Adrenal gland (tissue), 19 donors: ENCODE results near the gene NUDT9. TPM values are rescaled to one million over a fixed set of nuclear protein-coding genes. Genes with fewer than 3 reads are reported as not detected.
A peak's percentile ranks its signal among the peaks of the same experiment; 100 is the strongest.

Experiments used
- DNase-seq, 7 donors: peaks; one replicate each; pipeline ENCODE4 v3.0.0-alpha.2; 2019 to 2020
- H3K27ac ChIP-seq, 5 donors: fragments of 200-600 bp; sonication (generic) in 4 of 5; 1 replicate in 3 of 5; 2 replicates in 2 of 5; pipeline versions ENCODE4 v1.5.1 to v1.8.0; 2016 to 2020; ENCODE audit warnings: mild to moderate bottlenecking in 1 of 5
- H3K27me3 ChIP-seq: fragments of 200-600 bp; 2 replicates; pipeline ENCODE4 v1.8.0; 2021
- H3K36me3 ChIP-seq, 2 donors: fragments of 200-600 bp; replicated peaks in 1 of 2; 1 replicate in 1 of 2; 2 replicates in 1 of 2; pipeline versions ENCODE4 v1.5.1 to v1.8.0; 2018 to 2022
- H3K4me1 ChIP-seq, 2 donors: fragments of 200-600 bp; replicated peaks in 1 of 2; 1 replicate in 1 of 2; 2 replicates in 1 of 2; pipeline versions ENCODE4 v1.5.1 to v1.8.0; 2018 to 2021
- H3K4me3 ChIP-seq, 4 donors: fragments of 200-600 bp; sonication (generic) in 3 of 4; one replicate each; pipeline ENCODE4 v1.5.1; 2016 to 2018
- H3K9me3 ChIP-seq, 3 donors: fragments of 200-600 bp; sonication (generic) in 1 of 3; replicated peaks in 1 of 3; 1 replicate in 2 of 3; 2 replicates in 1 of 3; pipeline versions ENCODE4 v1.5.1 to v1.8.0; 2016 to 2021
- CTCF ChIP-seq, 6 experiments: fragments of 450-650 bp in 4 of 6; fragments of 200-600 bp in 2 of 6; sonication (generic) in 1 of 6; IDR thresholded peaks; 1 replicate in 5 of 6; 2 replicates in 1 of 6; pipeline versions ENCODE4 v1.5.1 to v1.8.0; 2016 to 2021; ENCODE audit warnings: antibody characterized with exemption in 6 of 6, mild to moderate bottlenecking in 2 of 6, moderate library complexity in 1 of 6
- POLR2A ChIP-seq, 2 donors: fragments of 450-650 bp; IDR thresholded peaks; one replicate each; pipeline ENCODE4 v1.6.1; 2017; ENCODE audit warnings: antibody characterized with exemption in 2 of 2, mild to moderate bottlenecking in 2 of 2, moderate library complexity in 1 of 2
- WGBS, 4 donors: extraction: QIAGEN DNeasy Blood & Tissue Kit in 2 of 4; methylation state at CpG; one replicate each; pipeline versions ENCODE4 v1.1.5 to v1.1.7; 2013 to 2017; 5-methylcytosine and 5-hydroxymethylcytosine counted together
- intact Hi-C, 2 donors: fragments of 100-400 bp; cut with DNase I; formaldehyde crosslinking; loops; one replicate each; pipeline versions ENCODE4 v1.14.1 to v1.15.0; 2022 to 2023
- long read RNA-seq, 10 donors: library from polyadenylated mRNA in 3 of 10; unstranded in 2 of 10; stranded (forward) in 1 of 10; transcript quantifications; one replicate each; pipeline ENCODE4 v2.0.0 and lab custom pipeline, GENCODE V29; 2021 to 2026
- polyA plus RNA-seq, 3 donors: library from polyadenylated mRNA; stranded (reverse); fragments of 200-250 nt in 2 of 3; fragments of 350-450 nt in 1 of 3; fragmentation: Illumina TruSeq in 1 of 3; extraction: RNeasy Lipid Tissue Mini Kit (QIAGEN cat#74804) in 1 of 3; gene quantifications; one replicate each; pipeline ENCODE4 v1.2.3, GENCODE V29; 2013 to 2014
- total RNA-seq, 9 donors: library from RNA; depleted of rRNA in 4 of 9; stranded (reverse); fragments of >200 nt in 4 of 9; fragments of 120-200 nt in 1 of 9; fragmentation: NEBNext Ultra II Directional in 1 of 9; extraction: Animal tissue kit (Norgen Biotek cat#: 25700) in 1 of 9; gene quantifications; one replicate each; pipeline versions ENCODE4 v1.1.0 to v1.2.4, GENCODE V29; 2013 to 2023
- donor health status: healthy with polysubstance abuse.
- donor health status: Bipolar disorder and iron deficiency.
- donor health status: DM: yes; HTN: yes; CAD: no.
- donor health status: DM: no; HTN: no; CAD: no.
- donor health status: DM: no; HTN: no; CAD: no.
- donor health status: DM: yes; HTN: yes; CAD: no.

NUDT9 gene, protein sequence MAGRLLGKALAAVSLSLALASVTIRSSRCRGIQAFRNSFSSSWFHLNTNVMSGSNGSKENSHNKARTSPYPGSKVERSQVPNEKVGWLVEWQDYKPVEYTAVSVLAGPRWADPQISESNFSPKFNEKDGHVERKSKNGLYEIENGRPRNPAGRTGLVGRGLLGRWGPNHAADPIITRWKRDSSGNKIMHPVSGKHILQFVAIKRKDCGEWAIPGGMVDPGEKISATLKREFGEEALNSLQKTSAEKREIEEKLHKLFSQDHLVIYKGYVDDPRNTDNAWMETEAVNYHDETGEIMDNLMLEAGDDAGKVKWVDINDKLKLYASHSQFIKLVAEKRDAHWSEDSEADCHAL
- total RNA-seq (10 to 100 TPM; 16.9 to 62.1 (median 38.0) TPM), polyA plus RNA-seq (10 to 100 TPM; 62.3 to 95.2 (median 85.6) TPM)
- long read RNA-seq, donor 1, transcript NUDT9-201 (8 exons, 1,701 nt) = major isoform, 18 of 45 reads
- long read RNA-seq, donor 1, partial matches to known transcripts = 24 of 45 reads
- long read RNA-seq, donor 1, other reads (novel, unspliced or antisense) = 0 of 45 reads
- long read RNA-seq, donor 2, transcript NUDT9-201 (8 exons, 1,701 nt) = major isoform, 11 of 48 reads
- long read RNA-seq, donor 2, partial matches to known transcripts = 36 of 48 reads
- long read RNA-seq, donor 2, other reads (novel, unspliced or antisense) = 0 of 48 reads
- long read RNA-seq, donor 3, transcript NUDT9-201 (8 exons, 1,701 nt) = major isoform, 13 of 32 reads
- long read RNA-seq, donor 3, partial matches to known transcripts = 19 of 32 reads
- long read RNA-seq, donor 3, other reads (novel, unspliced or antisense) = 0 of 32 reads
- long read RNA-seq, donor 4, transcript NUDT9-201 (8 exons, 1,701 nt) = major isoform, 28 of 53 reads
- long read RNA-seq, donor 4, partial matches to known transcripts = 14 of 53 reads
- long read RNA-seq, donor 4, other reads (novel, unspliced or antisense) = 8 of 53 reads
- long read RNA-seq, donor 5, transcript NUDT9-201 (8 exons, 1,701 nt) = major isoform, 73 of 83 reads
- long read RNA-seq, donor 5, partial matches to known transcripts = 0 of 83 reads
- long read RNA-seq, donor 5, other reads (novel, unspliced or antisense) = 6 of 83 reads
- long read RNA-seq, donor 6, transcript NUDT9-201 (8 exons, 1,701 nt) = major isoform, 15 of 27 reads
- long read RNA-seq, donor 6, partial matches to known transcripts = 9 of 27 reads
- long read RNA-seq, donor 6, other reads (novel, unspliced or antisense) = 2 of 27 reads
- long read RNA-seq, donor 7, transcript NUDT9-201 (8 exons, 1,701 nt) = major isoform, 17 of 39 reads
- long read RNA-seq, donor 7, partial matches to known transcripts = 22 of 39 reads
- long read RNA-seq, donor 7, other reads (novel, unspliced or antisense) = 0 of 39 reads
- long read RNA-seq, donor 8, transcript NUDT9-201 (8 exons, 1,701 nt) = major isoform, 26 of 60 reads
- long read RNA-seq, donor 8, partial matches to known transcripts = 31 of 60 reads
- long read RNA-seq, donor 8, other reads (novel, unspliced or antisense) = 0 of 60 reads
- long read RNA-seq, donor 9, transcript NUDT9-201 (8 exons, 1,701 nt) = major isoform, 15 of 38 reads
- long read RNA-seq, donor 9, partial matches to known transcripts = 21 of 38 reads
- long read RNA-seq, donor 9, other reads (novel, unspliced or antisense) = 0 of 38 reads
- long read RNA-seq, donor 10, transcript NUDT9-201 (8 exons, 1,701 nt) = major isoform, 8 of 10 reads
- long read RNA-seq, donor 10, partial matches to known transcripts = 0 of 10 reads
- long read RNA-seq, donor 10, other reads (novel, unspliced or antisense) = 0 of 10 reads

GRCh38 chr4:87422104-87423052 is at the start of gene NUDT9:
NUDT9 (plus strand) TSS chr4:87422573; CDS start chr4:87422906, 333 bp downstream.
- Histone ChIP-seq H3K9me3 (no peaks in the 10 kb centered on the region), H3K27me3 (no peaks in the 10 kb centered on the region), H3K36me3 (no peaks in the 10 kb centered on the region), H3K4me1 (peaks cover 29 to 34% of the 10 kb centered on the region in 2 donors), H3K4me3 (peak within 1 kb of the TSS; percentile 38 to 90 (median 80)), H3K27ac (peak within 1 kb of the TSS; percentile 84 to 98 (median 96))
- TF ChIP-seq CTCF (IDR thresholded peaks at IDR 0.05) = peak in 1 of 6 experiments; percentile 8
- TF ChIP-seq POLR2A (IDR thresholded peaks at IDR 0.05) = peak; percentile 48 to 85
- intact Hi-C loops = no loop called here
- DNase-seq = peak; percentile 94 to 97 (median 95)
- 1 to 3% (median 2%) methylated on average over 30 to 58 of the region's 58 CpGs for WGBS, 4 donors

- TF ChIP-seq POLR2A (IDR thresholded peaks at IDR 0.05) (no peak), CTCF (IDR thresholded peaks at IDR 0.05) (peak; percentile 57 to 93 (median 79))
- intact Hi-C loops = loop anchor here (10.0 kb wide), 1 partner anchor 89 kb away; no protein-coding TSS in a partner anchor
- H3K4me1 ChIP-seq = peaks cover 4 to 25% of the 10 kb centered on the region in 2 donors
- H3K36me3 ChIP-seq = peaks cover 0 to 35% of the 10 kb centered on the region in 2 donors
- no peak overlapping the region for H3K4me3 ChIP-seq
- peak overlapping the region in 4 of 5 donors; percentile 18 to 72 (median 56) for H3K27ac ChIP-seq
- H3K27me3 ChIP-seq = no peaks in the 10 kb centered on the region
- WGBS, 4 donors = 35 to 48% (median 39%) methylated on average over 4 of the region's 4 CpGs
- H3K9me3 ChIP-seq = no peaks in the 10 kb centered on the region
- peak in 6 of 7 donors; percentile 48 to 68 (median 54) for DNase-seq
Observed at GRCh38 chr4:87375719-87376291, 46.6 kb upstream of the NUDT9 start.

- peaks cover 0 to 22% of the 10 kb centered on the region in 2 donors for H3K36me3 ChIP-seq
- WGBS, 4 donors = 36 to 45% (median 38%) methylated on average over 2 of the region's 2 CpGs
- intact Hi-C loops = loop anchor here (10.0 kb wide), 1 partner anchor 87 kb away; no protein-coding TSS in a partner anchor
Observed at GRCh38 chr4:87377816-87378215, 44.6 kb upstream of the NUDT9 start.

More at GRCh38 chr4:87377816-87378215, 44.6 kb upstream of the NUDT9 start:
- H3K9me3 ChIP-seq = no peaks in the 10 kb centered on the region
- no peak overlapping the region for H3K4me3 ChIP-seq
- DNase-seq = peak in 3 of 7 donors; percentile 22 to 47 (median 30)
- peaks cover 4 to 31% of the 10 kb centered on the region in 2 donors for H3K4me1 ChIP-seq
- no peak overlapping the region for H3K27ac ChIP-seq
- no peaks in the 10 kb centered on the region for H3K27me3 ChIP-seq
- no peak for TF ChIP-seq POLR2A (IDR thresholded peaks at IDR 0.05)
- TF ChIP-seq CTCF (IDR thresholded peaks at IDR 0.05) = no peak
